Measurements from ENCODE around the gene MAGEA3.
"Not testable (repeated sequence)": the region's sequence is repeated elsewhere in the genome, so short reads cannot be mapped to it uniquely, and the experiment has no call there.

The MAGEA3 gene

GRCh38 chrX:152697952-152698931 lies at the start of gene MAGEA3:
Gene MAGEA3, plus strand, starts transcription at chrX:152698794. Its CDS starts 2,039 bp downstream, at chrX:152700833.
- DNase-seq = not testable (repeated sequence)

- no peak for DNase-seq
These were observed 46.5 kb upstream of the MAGEA3 start for GRCh38 chrX:152652060-152652459.

GRCh38 chrX:152652467-152652866 lies 46.1 kb upstream of the MAGEA3 start:
- DNase-seq = no peak

GRCh38 chrX:152656087-152656486 lies 42.5 kb upstream of the MAGEA3 start:
- DNase-seq = no peak

GRCh38 chrX:152656890-152657289 lies 41.7 kb upstream of the MAGEA3 start:
- DNase-seq = no peak

GRCh38 chrX:152658302-152658701 lies 40.3 kb upstream of the MAGEA3 start:
- DNase-seq = no peak

GRCh38 chrX:152663086-152663485 lies 35.5 kb upstream of the MAGEA3 start:
- DNase-seq = no peak

GRCh38 chrX:152674135-152674534 lies 24.5 kb upstream of the MAGEA3 start:
- no peak for DNase-seq

- not testable (repeated sequence) for DNase-seq
These were observed 23.9 kb upstream of the MAGEA3 start for GRCh38 chrX:152674652-152675051.

GRCh38 chrX:152681012-152681411 lies 17.6 kb upstream of the MAGEA3 start:
- DNase-seq = not testable (repeated sequence)

GRCh38 chrX:152700390-152700789 lies 1.8 kb downstream of the MAGEA3 start:
- not testable (repeated sequence) for DNase-seq

- not testable (repeated sequence) for DNase-seq
These were observed 7.9 kb downstream of the MAGEA3 start for GRCh38 chrX:152706500-152706899.

GRCh38 chrX:152709173-152709572 lies 10.6 kb downstream of the MAGEA3 start, which contains the start of gene CSAG2:
Gene CSAG2, minus strand, starts transcription at chrX:152709273. Its CDS starts 161 bp downstream, at chrX:152709112.
- not testable (repeated sequence) for DNase-seq

- DNase-seq = not testable (repeated sequence)
These were observed 14.6 kb downstream of the MAGEA3 start for GRCh38 chrX:152713195-152713594.

- not testable (repeated sequence) for DNase-seq
These were observed 15.5 kb downstream of the MAGEA3 start, which contains the start of gene MAGEA2B for GRCh38 chrX:152713815-152714787. Gene MAGEA2B, plus strand, starts transcription at chrX:152714628. Its CDS starts 2,479 bp downstream, at chrX:152717107.

GRCh38 chrX:152725409-152725808 lies 26.8 kb downstream of the MAGEA3 start:
- DNase-seq = no peak

GRCh38 chrX:152733261-152733975 lies 34.8 kb downstream of the MAGEA3 start, which contains the start of the genes CSAG1 and MAGEA12:
Gene CSAG1, minus strand, starts transcription at chrX:152733721. Its CDS starts 1,261 bp downstream, at chrX:152732460.
Gene MAGEA12, plus strand, starts transcription at chrX:152733757. Its CDS starts 2,405 bp downstream, at chrX:152736162.
- no peak for DNase-seq

GRCh38 chrX:152734143-152734858 lies 35.7 kb downstream of the MAGEA3 start:
- DNase-seq = not testable (repeated sequence)

GRCh38 chrX:152735101-152735500 lies 36.5 kb downstream of the MAGEA3 start:
- DNase-seq = no peak

- DNase-seq = no peak
These were observed 37.4 kb downstream of the MAGEA3 start for GRCh38 chrX:152735860-152736511.

- not testable (repeated sequence) for DNase-seq
These were observed 37.9 kb downstream of the MAGEA3 start for GRCh38 chrX:152736528-152736927.

Measured in stimulated activated CD4-positive, alpha-beta T cell treated with anti-CD3 and anti-CD28 coated beads, Interleukin-4, amount 100 ng/mL, for 4 hours (primary cell).